Left lung (tissue), 10 donors: ENCODE data around the gene PLEKHJ1. TPM values are rescaled to one million over a fixed set of nuclear protein-coding genes. Genes with fewer than 3 reads are reported as not detected.

Experiments
- ATAC-seq: fragments of 200-7000 bp; cut with Tn5 transposase; one replicate; pipeline ENCODE4 v1.9.1; 2020; ENCODE audit warnings: moderate library complexity
- DNase-seq, 4 donors: peaks; one replicate each; pipeline ENCODE4 v3.0.0-alpha.2; 2013 to 2020
- H3K27ac ChIP-seq, 2 donors: fragments of 200-600 bp; sonication (generic) in 1 of 2; one replicate each; pipeline versions ENCODE4 v1.5.0 to v1.8.0; 2020 to 2021
- H3K27me3 ChIP-seq, 2 donors: fragments of 200-600 bp; sonication (generic) in 1 of 2; one replicate each; pipeline versions ENCODE4 v1.5.0 to v1.8.0; 2020 to 2021
- H3K36me3 ChIP-seq, 2 donors: fragments of 200-600 bp; sonication (generic) in 1 of 2; one replicate each; pipeline versions ENCODE4 v1.5.0 to v1.8.0; 2020 to 2021
- H3K4me1 ChIP-seq, 2 donors: fragments of 200-600 bp; one replicate each; pipeline ENCODE4 v1.8.0; 2021
- H3K4me3 ChIP-seq, 2 donors: fragments of 200-600 bp; sonication (generic) in 1 of 2; one replicate each; pipeline versions ENCODE4 v1.5.0 to v1.8.0; 2020 to 2021; ENCODE audit warnings: mild to moderate bottlenecking in 1 of 2
- H3K9me3 ChIP-seq, 2 donors: fragments of 200-600 bp; sonication (generic) in 1 of 2; one replicate each; pipeline versions ENCODE4 v1.5.0 to v1.8.0; 2020 to 2021
- intact Hi-C, 2 donors: fragments of 100-400 bp; cut with DNase I; formaldehyde crosslinking; loops; one replicate each; pipeline versions ENCODE4 v1.11.2 to v1.14.2; 2022
- polyA plus RNA-seq, 6 donors: library from polyadenylated mRNA; unstranded; fragments of 120-200 nt; gene quantifications; one replicate each; pipeline ENCODE4 v1.2.1, GENCODE V29; 2013; ENCODE audit not compliant: insufficient read length in 6 of 6
- total RNA-seq, 2 donors: library from RNA; stranded (reverse); fragmentation: NEBNext Ultra II Directional; extraction: Animal tissue kit (Norgen Biotek cat#: 25700); gene quantifications; one replicate each; pipeline ENCODE4 v1.2.1, GENCODE V29; 2021
- TF ChIP-seq, protein P1 (sequence below), 2 donors: fragments of 200-600 bp; sonication (generic) in 1 of 2; IDR thresholded peaks; one replicate each; pipeline versions ENCODE4 v1.5.0 to v1.8.0; 2021; ENCODE audit warnings: antibody characterized with exemption in 2 of 2
- donor health status: DM: no; HTN: yes; CAD: no.
- donor health status: DM: no; HTN: no; CAD: no.

The PLEKHJ1 gene
- total and polyA plus RNA-seq, 8 donors: 44.0 to 74.4 (median 56.5) TPM

DNA sequence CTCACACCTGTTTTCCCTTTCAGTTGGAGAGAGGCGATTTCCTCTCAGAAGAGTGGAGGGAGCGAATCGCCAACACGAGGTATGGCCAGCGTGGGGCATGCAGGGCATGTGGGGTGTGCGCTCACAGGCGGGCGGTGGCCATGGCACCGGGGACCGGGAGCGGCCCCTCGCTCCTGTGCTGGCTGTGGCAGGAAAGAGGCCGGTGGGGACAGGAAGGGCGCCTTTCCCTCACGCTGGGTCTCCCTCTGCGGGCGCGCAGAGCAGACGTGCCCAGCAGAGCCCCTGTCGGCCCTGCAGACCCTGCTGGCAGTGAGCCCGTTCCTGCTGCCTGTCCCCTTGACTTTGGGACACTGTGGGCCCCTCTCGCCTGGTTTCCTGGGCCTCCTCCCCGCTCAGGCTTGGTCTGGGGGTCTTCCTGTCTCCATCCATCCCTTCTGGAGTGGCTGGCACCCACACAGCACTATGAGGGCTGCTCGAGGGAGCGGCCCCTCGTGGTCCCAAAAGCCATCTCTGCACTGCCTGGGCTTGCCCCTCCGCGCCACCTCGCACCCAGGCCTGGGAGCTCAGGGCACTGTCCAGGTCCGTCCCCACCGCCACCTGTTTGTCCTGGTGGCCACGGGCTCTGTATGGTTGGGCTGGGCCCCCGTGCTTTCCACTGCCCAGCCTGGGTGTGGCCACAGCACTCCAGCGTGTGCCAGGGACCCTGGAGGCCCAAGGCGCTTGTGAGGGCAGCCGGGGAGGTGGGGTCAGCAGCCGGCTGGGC is 36.1 kb downstream of the PLEKHJ1 start:
- ATAC-seq (no peak), DNase-seq (no peak)
- intact Hi-C loops: no loop called here
- H3K4me3 ChIP-seq: no peak overlapping the region
- no peaks in the 10 kb centered on the region for H3K4me1 ChIP-seq
- H3K27me3 ChIP-seq: no peaks in the 10 kb centered on the region
- peaks cover 0 to 81% of the 10 kb centered on the region in 2 donors for H3K36me3 ChIP-seq
- TF ChIP-seq, protein P1, sequence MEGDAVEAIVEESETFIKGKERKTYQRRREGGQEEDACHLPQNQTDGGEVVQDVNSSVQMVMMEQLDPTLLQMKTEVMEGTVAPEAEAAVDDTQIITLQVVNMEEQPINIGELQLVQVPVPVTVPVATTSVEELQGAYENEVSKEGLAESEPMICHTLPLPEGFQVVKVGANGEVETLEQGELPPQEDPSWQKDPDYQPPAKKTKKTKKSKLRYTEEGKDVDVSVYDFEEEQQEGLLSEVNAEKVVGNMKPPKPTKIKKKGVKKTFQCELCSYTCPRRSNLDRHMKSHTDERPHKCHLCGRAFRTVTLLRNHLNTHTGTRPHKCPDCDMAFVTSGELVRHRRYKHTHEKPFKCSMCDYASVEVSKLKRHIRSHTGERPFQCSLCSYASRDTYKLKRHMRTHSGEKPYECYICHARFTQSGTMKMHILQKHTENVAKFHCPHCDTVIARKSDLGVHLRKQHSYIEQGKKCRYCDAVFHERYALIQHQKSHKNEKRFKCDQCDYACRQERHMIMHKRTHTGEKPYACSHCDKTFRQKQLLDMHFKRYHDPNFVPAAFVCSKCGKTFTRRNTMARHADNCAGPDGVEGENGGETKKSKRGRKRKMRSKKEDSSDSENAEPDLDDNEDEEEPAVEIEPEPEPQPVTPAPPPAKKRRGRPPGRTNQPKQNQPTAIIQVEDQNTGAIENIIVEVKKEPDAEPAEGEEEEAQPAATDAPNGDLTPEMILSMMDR (IDR thresholded peaks at IDR 0.05): no peak
- H3K27ac ChIP-seq: no peak overlapping the region
- no peaks in the 10 kb centered on the region for H3K9me3 ChIP-seq

DNA sequence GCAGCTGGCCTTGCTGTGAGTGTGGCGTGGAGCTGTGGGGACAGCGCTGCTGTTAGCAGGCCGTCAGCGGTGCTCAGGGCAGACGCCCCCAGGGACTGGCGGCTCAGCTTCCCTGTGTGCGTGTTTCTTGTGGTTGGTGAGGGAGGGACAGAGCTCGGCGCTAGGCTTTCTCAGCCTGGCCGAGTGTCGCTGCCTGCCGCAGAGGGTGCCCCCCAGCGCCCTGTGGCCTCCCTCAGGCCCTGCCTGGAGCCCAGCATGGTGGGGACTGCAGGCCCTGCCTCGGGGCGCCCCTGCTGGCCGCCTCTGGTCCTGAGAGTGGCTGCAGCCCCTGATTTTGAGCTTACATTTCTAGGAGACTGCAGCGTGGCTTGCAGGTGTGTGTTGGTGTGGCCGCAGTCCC is 36.9 kb downstream of the PLEKHJ1 start:
- Histone ChIP-seq H3K4me1 (no peaks in the 10 kb centered on the region), H3K27ac (no peak overlapping the region), H3K9me3 (no peaks in the 10 kb centered on the region), H3K27me3 (no peaks in the 10 kb centered on the region), H3K4me3 (no peak overlapping the region), H3K36me3 (peaks cover 0 to 86% of the 10 kb centered on the region in 2 donors)
- ATAC-seq (no peak), DNase-seq (no peak)
- TF ChIP-seq, protein P1 (IDR thresholded peaks at IDR 0.05): no peak
- intact Hi-C loops: no loop called here

DNA sequence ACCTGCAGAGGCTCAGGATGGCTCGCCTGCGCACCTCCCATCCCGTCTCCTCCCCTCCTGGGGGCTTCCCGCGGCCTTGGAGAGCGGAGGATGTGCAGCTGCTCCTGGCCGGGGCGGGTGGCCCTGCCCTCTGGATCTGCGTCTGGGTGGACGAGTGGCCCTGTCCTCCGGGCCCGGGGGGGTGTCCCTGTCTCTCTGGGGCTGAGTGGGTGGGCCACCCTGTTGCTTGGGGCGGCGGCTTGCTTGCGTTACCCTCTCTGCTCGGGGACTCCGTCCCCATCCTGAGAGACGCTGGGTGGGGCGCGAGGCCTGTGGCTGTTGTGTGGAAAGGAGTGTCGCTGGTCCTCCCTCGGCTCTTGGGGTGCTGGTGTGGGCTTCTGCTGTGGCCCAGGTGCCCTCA is 37.8 kb downstream of the PLEKHJ1 start:
- ATAC-seq: no peak

DNA sequence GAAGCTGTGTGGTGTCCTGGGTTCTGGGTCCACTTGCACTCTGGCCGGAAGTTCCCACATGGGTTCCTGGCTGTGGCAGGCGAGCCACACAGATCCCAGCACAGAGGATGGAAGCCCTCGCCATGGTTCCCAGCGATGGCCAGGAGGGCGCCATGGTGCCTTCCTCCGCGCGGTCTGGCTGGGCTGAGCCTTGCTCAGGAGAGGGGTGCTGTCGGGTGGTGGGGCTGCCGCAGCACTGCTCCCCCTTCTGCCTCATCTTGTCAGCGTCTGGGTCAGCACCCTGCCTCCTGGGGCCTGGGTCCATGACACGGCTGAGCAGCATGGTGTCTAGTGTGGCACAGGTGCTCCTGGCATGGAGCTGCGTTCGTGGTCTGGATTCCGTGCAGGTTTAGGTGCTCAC is 38.9 kb downstream of the PLEKHJ1 start:
- intact Hi-C loops: no loop called here
- H3K4me1 ChIP-seq: no peaks in the 10 kb centered on the region
- peaks cover 0 to 89% of the 10 kb centered on the region in 2 donors for H3K36me3 ChIP-seq
- DNase-seq (no peak), ATAC-seq (no peak)
- TF ChIP-seq, protein P1 (IDR thresholded peaks at IDR 0.05): no peak
- no peaks in the 10 kb centered on the region for H3K9me3 ChIP-seq
- no peaks in the 10 kb centered on the region for H3K27me3 ChIP-seq
- H3K27ac ChIP-seq: no peak overlapping the region
- H3K4me3 ChIP-seq: no peak overlapping the region

More for the DNA sequence above, 37.8 kb downstream of the PLEKHJ1 start:
- Histone ChIP-seq H3K27ac (no peak overlapping the region), H3K4me1 (no peaks in the 10 kb centered on the region), H3K27me3 (no peaks in the 10 kb centered on the region), H3K9me3 (no peaks in the 10 kb centered on the region), H3K36me3 (peaks cover 0 to 89% of the 10 kb centered on the region in 2 donors), H3K4me3 (no peak overlapping the region)
- TF ChIP-seq, protein P1 (IDR thresholded peaks at IDR 0.05): no peak
- DNase-seq: no peak
- intact Hi-C loops: no loop called here

DNA sequence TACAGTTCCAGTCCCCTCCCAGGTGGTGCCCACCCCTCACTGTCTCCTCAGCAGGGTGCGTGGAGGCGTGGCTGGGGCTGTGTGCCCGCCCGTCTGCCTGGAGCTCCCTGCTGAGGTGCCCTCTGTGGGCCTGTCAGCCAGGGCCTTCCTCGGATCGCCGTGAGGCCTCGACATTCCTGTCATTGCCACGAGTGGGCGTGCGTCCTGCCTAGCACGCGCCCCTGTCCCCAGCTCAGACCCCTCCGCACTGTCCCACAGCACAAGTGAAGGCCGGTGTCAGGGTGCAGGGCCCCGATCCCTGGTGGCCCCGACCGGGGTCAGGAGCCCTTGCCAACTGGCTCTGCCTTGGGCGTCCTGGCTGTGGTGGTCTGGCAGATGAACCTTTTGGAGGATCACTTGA is 40.2 kb downstream of the PLEKHJ1 start:
- intact Hi-C loops: no loop called here
- H3K27ac ChIP-seq: no peak overlapping the region
- peaks cover 0 to 91% of the 10 kb centered on the region in 2 donors for H3K36me3 ChIP-seq
- DNase-seq (no peak), ATAC-seq (no peak)
- H3K4me3 ChIP-seq: no peak overlapping the region
- H3K27me3 ChIP-seq: no peaks in the 10 kb centered on the region
- TF ChIP-seq, protein P1 (IDR thresholded peaks at IDR 0.05): no peak
- H3K4me1 ChIP-seq: no peaks in the 10 kb centered on the region
- no peaks in the 10 kb centered on the region for H3K9me3 ChIP-seq
